OCI-M1 (cell line): ENCODE data around the gene ARID2.

ENCODE experiments used
- DNase-seq: peaks from one replicate; lab custom pipeline; 2025; lab: John Stamatoyannopoulos, UW

The ARID2 gene

DNA sequence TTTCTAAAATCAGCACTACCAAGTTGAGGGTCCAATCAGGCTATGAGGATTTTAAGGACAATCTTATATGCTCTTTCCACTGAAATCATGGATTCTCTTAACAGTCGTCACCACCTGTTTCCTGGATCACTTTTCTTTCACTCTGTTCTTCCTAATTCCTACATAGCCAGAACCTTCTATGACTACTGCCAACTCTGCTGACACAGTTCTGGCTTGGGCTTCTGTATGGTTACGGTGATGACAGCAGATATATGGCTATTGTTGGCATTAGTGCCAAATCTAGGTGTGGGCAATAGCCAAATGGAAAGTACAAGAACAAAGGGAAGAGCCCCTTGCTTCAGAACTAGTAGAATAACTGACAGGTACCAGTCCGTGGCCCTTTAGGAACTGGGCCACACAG is 124.0 kb downstream of the ARID2 start:
- no peak for DNase-seq

DNA sequence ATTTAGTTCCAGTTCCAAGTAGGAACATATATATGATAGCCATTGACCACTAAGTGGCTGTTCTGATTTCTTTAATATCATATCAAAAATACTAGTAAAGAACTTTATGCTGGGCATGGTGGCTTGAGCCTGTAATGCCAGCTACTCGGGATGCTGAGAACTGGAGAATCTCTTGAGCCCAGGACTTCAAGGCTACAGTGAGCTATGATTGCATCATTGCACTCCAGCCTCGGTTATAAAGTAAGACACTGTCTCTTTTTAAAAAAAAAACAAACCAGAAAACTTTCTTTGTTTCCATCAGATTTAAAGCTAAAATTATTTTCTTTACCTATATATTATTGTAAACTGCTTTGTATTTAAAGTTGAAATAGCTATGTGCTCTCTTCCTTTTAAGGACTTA is 133.8 kb downstream of the ARID2 start:
- no peak for DNase-seq

DNA sequence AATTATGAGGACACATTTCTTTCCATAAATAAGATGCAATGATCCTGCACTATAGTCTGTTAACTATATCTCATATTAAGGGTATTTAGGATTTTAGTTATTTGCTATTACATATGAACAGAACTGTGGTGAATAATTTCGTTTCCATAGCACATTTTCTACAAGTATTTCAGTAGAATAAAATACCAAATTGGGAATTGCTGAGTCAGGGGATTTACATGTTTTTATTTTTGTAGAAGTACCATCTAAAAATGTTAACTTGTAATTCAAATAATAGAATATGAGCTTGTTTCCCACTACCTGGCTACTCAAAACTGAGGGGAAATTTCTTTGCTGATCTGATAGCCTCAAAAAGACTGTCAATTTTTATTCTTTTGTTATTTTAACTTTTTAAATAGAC is 136.8 kb downstream of the ARID2 start:
- no peak for DNase-seq

GRCh38 chr12:45872446-45872845 is 142.9 kb downstream of the ARID2 start:
- DNase-seq, result peak; percentile 77

DNA sequence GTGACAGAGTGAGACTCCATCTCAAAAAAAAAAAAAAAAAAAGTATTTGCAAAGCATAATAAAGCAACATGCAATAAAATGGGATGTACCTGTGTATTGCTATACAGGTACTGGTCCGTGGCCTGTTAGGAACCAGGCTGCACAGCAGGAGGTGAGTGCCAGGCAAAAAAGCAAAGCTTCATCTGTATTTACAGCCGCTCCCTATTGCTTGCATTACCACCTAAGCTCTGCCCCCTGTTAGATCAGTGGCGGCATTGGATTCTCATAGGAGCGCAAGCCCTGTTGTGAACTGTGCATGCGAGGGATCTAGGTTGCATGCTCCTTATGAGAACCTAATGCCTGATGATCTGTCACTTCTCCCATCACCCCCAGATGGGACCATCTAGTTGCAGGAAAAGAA is 147.6 kb downstream of the ARID2 start:
- DNase-seq, result no peak

- peak; percentile 58 for DNase-seq
Measured at GRCh38 chr12:45878630-45879255, 149.2 kb downstream of the ARID2 start.

GRCh38 chr12:45879363-45879895 is 149.9 kb downstream of the ARID2 start:
- peak; percentile 69 for DNase-seq

- no peak for DNase-seq
Measured at GRCh38 chr12:45880533-45880932, 151.0 kb downstream of the ARID2 start.

DNA sequence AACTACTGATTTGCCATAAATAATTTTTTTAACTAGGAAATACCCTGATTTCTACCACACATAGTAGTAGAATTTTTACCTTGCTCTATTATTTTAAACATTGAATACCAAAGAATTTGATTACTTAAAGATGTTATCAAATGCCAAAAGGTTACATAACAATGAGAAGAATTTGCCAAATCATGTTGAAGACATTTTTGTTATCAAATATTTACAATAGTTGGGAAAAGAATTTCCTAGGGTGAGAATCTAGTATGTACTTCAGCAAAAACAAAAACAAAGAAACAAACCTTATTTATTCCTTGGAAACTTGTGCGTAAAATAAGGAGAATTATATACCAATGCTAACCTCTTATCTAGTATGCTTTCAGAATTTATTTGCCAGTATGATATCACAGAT is 153.7 kb downstream of the ARID2 start:
- no peak for DNase-seq

DNA sequence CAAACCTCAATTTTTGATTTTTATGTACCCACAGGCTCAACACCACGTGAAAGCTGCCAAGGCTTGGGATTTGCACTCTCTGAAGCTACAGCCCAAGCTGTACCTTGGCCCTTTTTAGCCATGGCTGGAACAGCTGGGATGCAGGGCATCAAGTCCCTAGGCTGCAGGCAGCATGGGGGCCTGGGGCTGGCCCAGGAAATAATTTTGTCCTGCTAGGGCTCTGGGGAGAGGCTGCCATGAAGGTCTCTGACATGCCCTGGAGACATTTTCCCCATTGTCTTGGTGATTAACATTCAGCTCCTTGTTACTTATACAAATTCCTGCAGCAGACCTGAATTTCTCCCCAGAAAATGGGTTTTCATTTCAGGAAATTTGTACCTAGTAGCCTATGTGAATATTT is 157.2 kb downstream of the ARID2 start:
- no peak for DNase-seq

DNA sequence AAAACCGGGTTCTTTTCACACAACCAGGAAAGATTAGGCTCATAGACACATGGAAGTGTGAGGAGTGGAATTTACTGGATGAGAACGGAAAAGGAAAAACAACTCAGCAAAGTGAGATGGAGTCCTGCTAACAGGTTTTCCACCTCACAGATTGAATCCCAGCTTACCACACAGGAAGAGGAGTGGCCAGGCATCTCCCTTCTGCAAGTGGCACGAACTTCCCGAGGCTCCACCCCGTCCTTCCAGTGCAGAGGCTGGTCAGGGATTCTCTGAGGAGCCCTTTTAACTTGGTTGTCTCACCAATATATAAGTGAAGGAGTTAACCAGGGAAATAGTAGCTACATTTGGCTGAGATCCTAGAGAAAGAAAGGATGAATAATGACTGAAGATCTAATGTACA is 158.0 kb downstream of the ARID2 start:
- DNase-seq, result no peak

DNA sequence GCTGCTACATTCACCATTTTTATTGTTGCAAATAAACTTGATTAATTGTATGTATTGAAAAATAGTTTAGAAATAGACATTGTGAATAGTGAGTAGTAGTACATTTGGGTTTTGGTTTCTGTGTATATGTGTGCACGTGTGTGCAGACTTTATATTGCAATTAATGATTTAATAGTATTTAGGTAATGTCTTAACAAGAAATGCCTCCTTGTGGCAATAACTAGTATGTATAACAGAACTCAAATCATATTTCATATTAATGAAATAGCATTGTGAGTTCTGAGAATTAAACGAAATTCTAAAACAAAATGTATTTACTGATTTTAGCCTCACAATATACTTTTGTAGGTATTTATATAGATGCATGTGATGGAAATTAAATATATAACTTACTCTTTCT is 160.8 kb downstream of the ARID2 start:
- no peak for DNase-seq

DNA sequence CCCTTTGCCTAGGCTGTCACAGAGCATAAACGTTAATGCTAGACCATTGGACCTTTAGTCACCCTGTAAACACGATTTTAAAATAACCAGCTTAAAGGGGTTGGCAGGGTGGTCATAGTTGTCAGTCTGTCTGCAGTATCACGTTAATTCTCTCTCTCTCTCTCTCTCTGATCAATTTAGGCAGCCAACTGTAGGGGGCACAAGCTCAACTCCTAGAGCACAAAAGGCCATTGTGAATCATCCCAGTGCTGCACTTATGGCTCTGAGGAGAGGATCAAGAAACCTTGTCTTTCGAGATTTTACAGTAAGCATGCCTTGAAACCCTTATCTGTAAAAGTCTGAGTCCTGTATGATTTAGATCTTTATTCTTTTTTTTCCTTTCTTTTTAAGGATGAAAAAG is 163.7 kb downstream of the ARID2 start:
- no peak for DNase-seq

DNA sequence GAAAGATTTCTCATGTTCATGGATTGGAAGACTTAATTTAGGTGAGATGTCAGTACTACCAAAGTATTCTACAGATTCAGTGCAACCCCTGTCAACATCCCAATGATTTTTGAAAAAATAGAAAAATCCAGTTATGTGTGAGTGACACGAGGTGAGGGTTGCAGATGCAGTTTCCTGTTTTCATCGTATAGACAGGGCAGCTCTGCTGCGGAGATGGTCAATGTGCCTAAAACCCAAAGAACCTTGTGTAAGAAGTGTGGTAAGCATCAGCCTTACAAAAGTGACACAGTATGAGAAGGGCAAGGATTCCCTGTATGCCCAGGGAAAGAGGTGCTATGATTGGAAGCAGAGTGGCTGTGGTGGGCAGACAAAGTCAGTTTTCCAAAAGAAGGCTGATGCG is 166.5 kb downstream of the ARID2 start:
- DNase-seq, result no peak

GRCh38 chr12:45898094-45898493 is 168.6 kb downstream of the ARID2 start:
- DNase-seq, result no peak

DNA sequence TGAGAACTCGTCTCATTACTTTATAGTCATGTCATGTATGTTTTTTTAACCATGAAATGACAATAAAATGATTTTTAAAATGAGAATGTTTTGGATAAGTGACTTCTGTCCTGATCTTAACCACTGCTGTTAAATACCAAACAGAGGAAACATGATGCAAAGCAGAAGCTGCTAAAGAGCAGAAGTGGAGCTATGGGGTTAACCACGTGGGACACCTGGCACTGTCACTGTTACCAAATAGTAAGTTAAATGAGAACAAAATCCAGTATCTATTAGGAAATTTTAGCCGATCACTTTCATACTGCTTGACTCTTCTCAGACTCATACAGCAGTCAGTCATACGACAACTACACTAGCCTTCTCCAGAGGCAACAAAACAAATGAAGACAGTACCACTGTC is 178.4 kb downstream of the ARID2 start:
- DNase-seq, result no peak

DNA sequence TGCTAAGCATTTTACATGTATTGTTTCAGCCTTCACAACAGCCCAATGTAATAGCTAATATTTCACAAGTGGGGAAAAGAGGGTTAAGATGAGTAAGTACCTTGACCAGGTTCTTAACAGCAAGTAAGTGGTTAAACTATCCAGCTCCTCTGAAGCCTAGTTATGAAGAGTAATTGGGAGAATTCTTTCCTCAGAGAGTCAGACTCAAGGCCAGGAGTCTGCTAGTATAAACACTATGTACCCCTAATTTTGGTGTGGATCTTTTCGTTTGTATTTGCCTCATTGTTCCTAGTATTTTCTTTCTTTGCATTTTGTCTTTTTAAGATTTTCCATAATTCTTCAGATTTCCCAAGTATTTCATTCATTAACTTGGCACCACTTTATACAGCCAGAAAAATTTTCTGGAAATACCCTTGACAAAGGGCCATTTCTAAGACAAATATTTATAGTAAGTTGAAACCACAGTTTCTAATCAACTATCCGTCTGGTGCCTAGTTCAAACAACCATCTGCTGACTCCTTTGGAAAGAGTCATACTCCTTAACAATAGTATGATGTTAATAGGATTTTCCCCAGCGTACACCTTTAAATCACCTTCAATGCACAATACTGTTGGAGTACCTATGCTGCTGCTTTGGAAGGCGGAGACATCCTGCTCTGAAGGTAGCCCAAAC is 179.7 kb downstream of the ARID2 start:
- DNase-seq, result no peak

- DNase-seq, result no peak
Measured at GRCh38 chr12:45912774-45913173, 183.3 kb downstream of the ARID2 start.

DNA sequence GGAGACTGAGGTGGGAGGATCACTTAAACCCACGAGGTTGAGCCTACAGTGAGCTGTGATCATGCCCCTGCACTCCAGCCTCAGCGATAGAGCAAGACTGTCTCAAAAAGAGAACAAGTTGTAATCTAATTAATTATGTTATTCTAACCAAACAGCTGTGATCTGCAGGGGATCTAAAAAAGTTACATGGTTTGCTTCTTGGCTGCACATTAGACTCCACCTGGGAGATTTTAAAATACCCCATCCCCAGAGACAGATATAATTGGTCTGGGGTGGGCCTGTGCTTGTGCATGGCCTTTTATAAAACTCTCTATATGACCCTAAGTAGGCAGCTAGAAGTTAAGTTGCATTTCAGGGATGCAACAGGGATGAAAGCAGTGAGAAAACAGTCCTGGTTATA is 184.1 kb downstream of the ARID2 start:
- DNase-seq, result peak; percentile 42

GRCh38 chr12:45914090-45914489 is 184.6 kb downstream of the ARID2 start:
- peak; percentile 42 for DNase-seq

GRCh38 chr12:45915405-45915804 is 185.9 kb downstream of the ARID2 start:
- DNase-seq, result no peak

DNA sequence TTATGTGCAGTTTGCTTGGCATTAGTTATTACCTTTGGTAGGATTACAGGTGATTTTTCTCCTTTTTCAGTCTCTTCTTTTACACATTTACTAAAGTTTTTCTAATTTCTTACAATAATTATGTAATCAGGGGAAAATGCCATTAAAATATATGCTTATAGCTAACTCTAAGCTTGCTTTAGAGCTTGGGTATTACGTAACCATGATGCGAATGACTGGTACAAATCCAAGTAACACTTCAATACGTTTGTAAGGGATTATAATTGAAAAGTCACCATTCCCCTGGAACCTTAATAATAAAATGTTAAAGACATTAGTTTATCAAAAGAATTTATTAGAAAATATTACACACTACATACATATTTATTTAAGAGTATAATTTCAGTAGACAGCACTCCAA is 189.3 kb downstream of the ARID2 start:
- DNase-seq, result no peak

DNA sequence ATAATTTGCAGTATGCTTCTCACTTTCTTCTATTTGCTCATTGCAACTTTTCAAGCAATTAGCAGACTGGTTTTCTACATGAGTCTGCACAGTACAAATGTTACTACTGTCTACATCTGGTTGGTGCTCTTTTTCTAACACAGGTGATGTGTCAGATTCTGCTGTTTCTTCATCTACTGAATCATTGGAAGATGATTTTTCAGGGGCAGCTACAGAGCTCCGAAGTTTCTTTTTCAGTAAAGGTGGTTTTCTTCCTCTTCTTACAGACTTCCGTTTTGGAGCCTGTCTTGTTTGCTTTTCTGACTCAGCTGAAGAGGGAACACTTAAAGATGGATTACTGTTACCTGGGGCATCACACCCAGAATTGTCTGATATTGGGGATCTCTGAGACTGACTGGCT is 198.8 kb downstream of the ARID2 start:
- no peak for DNase-seq

DNA sequence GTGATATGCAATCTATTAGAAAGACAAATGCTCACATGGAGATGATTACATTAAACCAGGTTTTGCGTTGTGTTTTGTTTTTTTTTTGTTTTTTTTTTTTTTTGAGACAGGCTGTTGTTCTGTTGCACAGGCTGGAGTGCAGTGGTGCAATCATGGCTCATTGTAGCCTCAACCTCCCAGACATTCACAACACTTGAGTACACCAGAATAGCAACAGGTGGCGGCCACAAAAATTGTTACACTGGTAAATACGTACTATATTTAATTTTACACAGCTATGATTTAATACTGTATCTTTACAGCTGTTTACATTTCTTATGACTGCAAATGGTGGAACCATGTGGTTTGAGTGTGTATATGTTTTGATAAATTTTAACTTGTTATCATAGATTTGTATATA is 200.9 kb downstream of the ARID2 start:
- DNase-seq, result no peak
